HG03135 (cell line): ENCODE results near the gene NBAS.
"Not testable (repeated sequence)": the region's sequence is repeated elsewhere in the genome, so short reads cannot be mapped to it uniquely, and the experiment has no call there.

Experiments
- ATAC-seq: cut with Tn5 transposase; IDR thresholded peaks from one replicate; pipeline ENCODE4 v1.9.1; 2021; ENCODE audit warnings: mild to moderate bottlenecking, moderate library complexity; ENCODE audit not compliant: unreplicated experiment

The NBAS gene

GRCh38 chr2:15561574-15562344 is 625 bp upstream of the NBAS start:
- peak; percentile 26 for ATAC-seq

GRCh38 chr2:15560140-15560987 is 770 bp downstream of the NBAS start:
- ATAC-seq = peak; percentile 50

GRCh38 chr2:15559379-15560139 is 1.6 kb downstream of the NBAS start:
- no peak for ATAC-seq

GRCh38 chr2:15557887-15558311 is 3.2 kb downstream of the NBAS start:
- ATAC-seq = no peak

- no peak for ATAC-seq
Observed at GRCh38 chr2:15556311-15556930, 4.7 kb downstream of the NBAS start.

GRCh38 chr2:15555760-15556193 is 5.4 kb downstream of the NBAS start:
- ATAC-seq = no peak

- ATAC-seq = no peak
Observed at GRCh38 chr2:15554525-15555218, 6.5 kb downstream of the NBAS start.

GRCh38 chr2:15553951-15554350 is 7.2 kb downstream of the NBAS start:
- ATAC-seq = no peak

- no peak for ATAC-seq
Observed at GRCh38 chr2:15553519-15553918, 7.6 kb downstream of the NBAS start.

GRCh38 chr2:15548974-15549373 is 12.2 kb downstream of the NBAS start:
- no peak for ATAC-seq

- no peak for ATAC-seq
Observed at GRCh38 chr2:15547115-15547876, 13.8 kb downstream of the NBAS start.

- ATAC-seq = no peak
Observed at GRCh38 chr2:15546297-15547098, 14.6 kb downstream of the NBAS start.

GRCh38 chr2:15544227-15544626 is 16.9 kb downstream of the NBAS start:
- no peak for ATAC-seq

GRCh38 chr2:15543541-15543940 is 17.6 kb downstream of the NBAS start:
- ATAC-seq = no peak

- ATAC-seq = no peak
Observed at GRCh38 chr2:15543053-15543452, 18.1 kb downstream of the NBAS start.

GRCh38 chr2:15542269-15542668 is 18.9 kb downstream of the NBAS start:
- ATAC-seq = not testable (repeated sequence)

GRCh38 chr2:15540523-15540922 is 20.6 kb downstream of the NBAS start:
- not testable (repeated sequence) for ATAC-seq

GRCh38 chr2:15539999-15540398 is 21.1 kb downstream of the NBAS start:
- peak; percentile 89 for ATAC-seq

GRCh38 chr2:15538792-15539191 is 22.3 kb downstream of the NBAS start:
- ATAC-seq = no peak
